Measurements from ENCODE around the gene SLC23A1.

DNA sequence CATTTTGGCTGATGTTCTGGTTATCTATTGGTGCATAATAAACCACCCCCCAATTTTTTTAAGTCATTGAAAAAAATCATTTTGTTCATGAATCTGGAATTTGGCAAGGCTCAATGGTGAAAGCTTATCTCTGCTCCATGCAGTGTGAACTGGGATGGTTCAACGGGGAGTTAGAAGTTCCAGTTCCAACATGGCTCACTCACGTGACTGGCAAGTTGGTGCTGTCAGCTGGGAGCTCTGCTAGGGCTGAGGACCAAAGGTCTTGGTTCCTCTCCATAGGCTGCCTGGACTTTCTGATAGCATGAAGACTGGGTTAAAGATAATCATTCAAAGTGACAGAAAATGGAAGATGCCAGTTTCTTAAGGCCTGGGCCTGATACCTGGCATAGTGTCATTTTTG, 23.9 kb upstream of the SLC23A1 start:
- TF ChIP-seq, protein P1, sequence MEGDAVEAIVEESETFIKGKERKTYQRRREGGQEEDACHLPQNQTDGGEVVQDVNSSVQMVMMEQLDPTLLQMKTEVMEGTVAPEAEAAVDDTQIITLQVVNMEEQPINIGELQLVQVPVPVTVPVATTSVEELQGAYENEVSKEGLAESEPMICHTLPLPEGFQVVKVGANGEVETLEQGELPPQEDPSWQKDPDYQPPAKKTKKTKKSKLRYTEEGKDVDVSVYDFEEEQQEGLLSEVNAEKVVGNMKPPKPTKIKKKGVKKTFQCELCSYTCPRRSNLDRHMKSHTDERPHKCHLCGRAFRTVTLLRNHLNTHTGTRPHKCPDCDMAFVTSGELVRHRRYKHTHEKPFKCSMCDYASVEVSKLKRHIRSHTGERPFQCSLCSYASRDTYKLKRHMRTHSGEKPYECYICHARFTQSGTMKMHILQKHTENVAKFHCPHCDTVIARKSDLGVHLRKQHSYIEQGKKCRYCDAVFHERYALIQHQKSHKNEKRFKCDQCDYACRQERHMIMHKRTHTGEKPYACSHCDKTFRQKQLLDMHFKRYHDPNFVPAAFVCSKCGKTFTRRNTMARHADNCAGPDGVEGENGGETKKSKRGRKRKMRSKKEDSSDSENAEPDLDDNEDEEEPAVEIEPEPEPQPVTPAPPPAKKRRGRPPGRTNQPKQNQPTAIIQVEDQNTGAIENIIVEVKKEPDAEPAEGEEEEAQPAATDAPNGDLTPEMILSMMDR (IDR thresholded peaks at IDR 0.05; ENCODE audit: low read length) = no peak
- no peak for TF ChIP-seq EZH2 (IDR thresholded peaks at IDR 0.05; ENCODE audit: borderline replicate concordance, low read length)
